ENCODE data around the gene DAGLA.

GRCh38 chr11:61654397-61654829 lies 25.8 kb upstream of the DAGLA start:
- TF ChIP-seq, protein P1, sequence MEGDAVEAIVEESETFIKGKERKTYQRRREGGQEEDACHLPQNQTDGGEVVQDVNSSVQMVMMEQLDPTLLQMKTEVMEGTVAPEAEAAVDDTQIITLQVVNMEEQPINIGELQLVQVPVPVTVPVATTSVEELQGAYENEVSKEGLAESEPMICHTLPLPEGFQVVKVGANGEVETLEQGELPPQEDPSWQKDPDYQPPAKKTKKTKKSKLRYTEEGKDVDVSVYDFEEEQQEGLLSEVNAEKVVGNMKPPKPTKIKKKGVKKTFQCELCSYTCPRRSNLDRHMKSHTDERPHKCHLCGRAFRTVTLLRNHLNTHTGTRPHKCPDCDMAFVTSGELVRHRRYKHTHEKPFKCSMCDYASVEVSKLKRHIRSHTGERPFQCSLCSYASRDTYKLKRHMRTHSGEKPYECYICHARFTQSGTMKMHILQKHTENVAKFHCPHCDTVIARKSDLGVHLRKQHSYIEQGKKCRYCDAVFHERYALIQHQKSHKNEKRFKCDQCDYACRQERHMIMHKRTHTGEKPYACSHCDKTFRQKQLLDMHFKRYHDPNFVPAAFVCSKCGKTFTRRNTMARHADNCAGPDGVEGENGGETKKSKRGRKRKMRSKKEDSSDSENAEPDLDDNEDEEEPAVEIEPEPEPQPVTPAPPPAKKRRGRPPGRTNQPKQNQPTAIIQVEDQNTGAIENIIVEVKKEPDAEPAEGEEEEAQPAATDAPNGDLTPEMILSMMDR (IDR thresholded peaks at IDR 0.05; ENCODE audit: poor library complexity), result no peak
- TF ChIP-seq EZH2phosphoT487 (IDR thresholded peaks at IDR 0.05; ENCODE audit: low read depth, severe bottlenecking, unreplicated experiment) (no peak), EZH2 (IDR thresholded peaks at IDR 0.05; ENCODE audit: borderline replicate concordance) (no peak)

Measured in hepatocyte (in vitro differentiated cells).